Muscle of arm (tissue), 12 donors: Measurements from ENCODE around the gene DOCK9. TPM values are rescaled to one million over a fixed set of nuclear protein-coding genes. Genes with fewer than 3 reads are reported as not detected.

Source experiments
- DNase-seq: peaks from one replicate; pipeline ENCODE4 v3.0.0-alpha.2; 2013
- polyA plus RNA-seq, 12 donors: library from polyadenylated mRNA; unstranded; fragments of 120-200 nt; gene quantifications; one replicate each; pipeline ENCODE4 v1.2.1, GENCODE V29; 2013; ENCODE audit not compliant: insufficient read length in 12 of 12

DOCK9 gene
- polyA plus RNA-seq, 12 donors, result 82.7 to 152 (median 108) TPM; not detected in 1

DNA sequence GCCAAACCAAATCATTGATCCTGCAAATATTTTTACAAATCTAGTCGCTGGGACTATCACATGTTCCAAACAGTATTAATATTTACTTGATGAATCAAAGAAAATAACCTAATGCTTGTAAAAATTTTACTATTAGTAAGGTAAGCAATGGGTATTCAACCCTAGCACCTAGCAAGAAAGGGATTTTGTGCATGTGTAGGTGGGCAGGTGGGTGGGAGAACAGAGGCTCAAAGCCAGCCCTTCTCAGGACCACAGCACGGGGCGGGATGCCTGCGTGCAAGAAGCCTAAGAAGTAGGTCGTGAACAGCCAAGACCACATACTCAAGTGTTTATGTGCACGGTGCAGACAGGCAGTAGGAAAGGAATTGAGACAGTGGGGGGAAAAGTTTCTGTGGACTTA, 26.6 kb downstream of the DOCK9 start:
- DNase-seq, result no peak

DNA sequence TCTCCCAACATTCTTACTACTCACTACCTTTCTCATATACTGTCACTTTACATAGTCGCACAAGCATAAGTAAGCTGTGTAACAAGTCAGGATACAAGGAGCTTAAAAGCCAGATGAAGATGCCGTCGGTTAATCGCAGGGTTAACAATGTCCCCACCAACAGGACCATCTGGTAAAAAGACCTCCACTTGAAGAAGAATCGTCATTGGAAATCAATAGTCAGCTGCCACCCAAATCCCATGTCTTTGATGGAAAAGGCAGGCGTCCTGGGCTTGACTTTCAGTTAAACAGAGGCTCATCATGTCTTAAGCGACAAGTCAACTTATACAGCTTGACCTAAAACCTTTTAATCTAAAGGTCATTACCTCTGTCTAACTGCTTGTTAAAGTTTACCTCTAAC, 27.2 kb downstream of the DOCK9 start:
- DNase-seq, result no peak

DNA sequence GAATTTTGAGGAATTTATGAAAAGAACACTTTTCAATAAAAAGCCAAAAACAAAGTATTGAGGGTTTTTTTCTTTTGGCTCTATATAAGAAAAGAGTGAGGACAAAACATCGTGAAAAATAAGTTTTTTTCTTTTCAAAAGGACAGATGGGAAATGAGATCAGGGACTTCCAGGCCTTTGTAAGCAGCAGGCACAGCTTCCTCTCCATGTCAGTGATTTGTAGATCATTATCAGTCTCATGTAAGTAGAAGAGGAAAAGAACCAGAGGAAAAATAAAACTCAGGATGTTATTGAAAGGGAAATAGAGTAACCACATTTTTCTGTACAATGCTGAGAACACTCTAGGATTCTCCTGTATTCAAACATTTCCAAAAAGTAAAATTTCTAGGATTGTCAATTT, 29.9 kb downstream of the DOCK9 start:
- DNase-seq, result no peak

DNA sequence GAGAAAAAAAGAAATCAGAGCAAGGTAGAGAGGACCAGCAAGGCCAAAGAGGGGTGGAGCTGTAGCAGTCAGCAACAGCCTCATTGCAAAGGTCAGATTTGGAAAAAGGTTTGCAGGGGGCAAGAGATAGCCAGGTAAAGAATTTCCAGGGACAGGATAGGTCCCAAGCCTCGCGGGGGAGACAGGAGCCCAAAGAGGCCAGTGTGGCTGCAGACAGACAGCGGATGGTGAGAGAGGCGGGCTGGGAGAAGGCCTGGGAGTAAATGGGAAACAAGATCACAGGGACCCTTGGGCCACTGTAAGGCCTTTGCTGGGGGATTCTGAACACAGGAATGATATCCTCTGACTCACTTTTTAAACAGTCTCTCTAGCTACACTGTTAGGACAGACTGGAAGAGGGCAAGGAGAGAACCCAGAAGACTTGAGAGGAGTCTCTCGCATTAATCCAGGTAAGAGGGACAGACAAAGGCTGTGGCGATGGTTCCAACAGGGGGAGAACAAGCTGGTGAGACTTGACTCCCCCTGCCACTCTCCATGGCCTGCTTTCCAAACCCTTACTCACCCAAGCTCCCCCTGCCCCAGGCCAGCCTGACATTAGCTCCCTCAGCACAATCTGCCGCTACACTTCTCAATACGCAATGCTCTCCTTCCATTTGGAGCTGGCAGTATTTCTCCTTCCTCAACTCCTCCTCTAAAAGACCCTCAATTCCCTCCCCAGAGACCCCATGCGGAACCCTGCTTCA, 31.8 kb downstream of the DOCK9 start:
- no peak for DNase-seq

DNA sequence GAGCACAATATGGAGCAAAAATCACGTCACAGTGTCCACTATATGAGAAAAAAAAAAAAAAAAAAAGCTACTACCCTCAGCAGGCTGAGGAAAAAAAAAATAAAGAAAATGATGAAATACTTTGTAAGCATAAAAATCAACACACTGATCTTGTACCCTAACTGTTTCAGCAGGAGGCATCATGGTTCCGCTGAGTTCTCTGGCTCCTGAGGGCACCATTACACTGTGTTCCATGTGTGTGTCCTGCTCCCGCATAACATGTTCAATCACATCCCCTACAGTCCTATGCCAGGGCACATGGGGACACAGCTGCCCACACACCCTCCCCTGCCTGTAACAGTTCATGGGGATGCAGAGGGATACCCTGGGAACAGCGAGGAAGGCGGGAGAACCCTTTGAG, 33.5 kb downstream of the DOCK9 start:
- no peak for DNase-seq

DNA sequence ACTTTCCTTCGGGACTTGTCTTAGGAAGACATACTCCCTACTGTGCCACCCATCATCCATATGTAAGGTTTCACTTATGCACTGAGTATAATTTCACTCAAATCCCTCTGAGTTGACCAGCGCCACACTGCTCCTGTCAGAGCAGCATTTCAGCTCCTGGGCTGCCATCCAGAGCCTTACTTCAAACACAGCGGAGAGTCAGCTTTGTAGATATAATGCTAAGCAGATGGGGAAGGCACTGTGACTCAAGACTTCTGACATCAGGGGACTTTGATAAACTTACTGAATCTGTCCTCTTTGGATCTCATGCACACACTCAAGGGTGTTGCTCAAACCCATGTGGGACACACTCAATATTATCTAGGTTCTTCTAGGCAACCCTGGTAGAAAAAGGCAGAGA, 34.9 kb downstream of the DOCK9 start:
- DNase-seq, result no peak

DNA sequence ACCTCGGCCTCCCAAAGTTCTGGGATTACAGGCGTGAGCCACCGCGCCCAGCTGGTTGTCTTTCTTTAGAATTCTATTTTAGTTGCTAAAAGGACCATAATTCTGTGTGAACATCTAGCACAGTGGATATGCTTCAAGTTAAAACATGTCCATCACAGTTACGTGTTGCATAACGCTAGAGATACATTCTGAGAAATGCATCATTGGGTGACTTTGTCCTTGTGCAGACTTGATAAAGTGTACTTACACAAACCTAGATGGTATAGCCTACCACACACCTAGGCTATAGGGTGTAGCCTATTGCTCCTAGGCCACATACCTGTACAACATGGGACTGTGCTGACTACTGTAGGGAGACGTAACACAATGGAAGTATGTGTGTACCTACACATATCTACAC, 35.4 kb downstream of the DOCK9 start:
- no peak for DNase-seq

DNA sequence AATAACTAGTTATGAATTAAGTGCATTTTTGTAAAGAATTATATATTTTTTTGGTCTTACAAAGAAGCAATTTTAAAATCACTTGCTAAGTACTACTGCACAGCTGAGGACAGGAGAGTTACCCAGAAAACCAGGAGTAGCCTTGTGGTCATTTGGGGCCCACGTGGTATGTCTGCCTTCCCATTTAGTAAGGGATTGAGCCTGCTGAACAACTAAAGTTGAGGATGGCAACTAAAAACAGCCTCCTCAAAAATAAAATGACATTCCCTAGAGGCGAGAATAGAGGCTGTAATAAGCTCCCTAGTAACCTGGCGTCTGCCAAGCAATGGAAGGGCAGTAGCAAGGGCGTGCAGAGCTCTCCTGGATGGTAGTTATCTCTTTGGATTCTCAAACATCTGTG, 36.3 kb downstream of the DOCK9 start:
- no peak for DNase-seq

DNA sequence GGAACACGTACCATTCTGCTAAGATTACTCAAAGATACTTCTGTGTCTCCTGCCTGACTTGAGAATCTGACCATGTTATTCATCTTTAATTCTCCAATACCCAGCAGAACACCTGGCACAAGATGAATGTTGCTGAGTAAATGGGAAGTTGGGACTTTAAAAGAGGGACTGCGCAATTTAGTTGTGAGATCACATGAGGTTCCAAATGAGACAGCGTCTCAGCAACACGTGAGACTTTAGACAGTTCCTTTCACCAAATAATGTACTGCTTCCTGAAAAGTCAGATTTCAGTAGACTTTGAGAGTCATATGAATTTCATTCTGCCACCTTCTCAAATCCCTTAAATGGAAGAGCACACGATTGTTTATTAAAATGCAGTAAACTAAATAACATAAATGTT, 36.7 kb downstream of the DOCK9 start:
- DNase-seq, result no peak

DNA sequence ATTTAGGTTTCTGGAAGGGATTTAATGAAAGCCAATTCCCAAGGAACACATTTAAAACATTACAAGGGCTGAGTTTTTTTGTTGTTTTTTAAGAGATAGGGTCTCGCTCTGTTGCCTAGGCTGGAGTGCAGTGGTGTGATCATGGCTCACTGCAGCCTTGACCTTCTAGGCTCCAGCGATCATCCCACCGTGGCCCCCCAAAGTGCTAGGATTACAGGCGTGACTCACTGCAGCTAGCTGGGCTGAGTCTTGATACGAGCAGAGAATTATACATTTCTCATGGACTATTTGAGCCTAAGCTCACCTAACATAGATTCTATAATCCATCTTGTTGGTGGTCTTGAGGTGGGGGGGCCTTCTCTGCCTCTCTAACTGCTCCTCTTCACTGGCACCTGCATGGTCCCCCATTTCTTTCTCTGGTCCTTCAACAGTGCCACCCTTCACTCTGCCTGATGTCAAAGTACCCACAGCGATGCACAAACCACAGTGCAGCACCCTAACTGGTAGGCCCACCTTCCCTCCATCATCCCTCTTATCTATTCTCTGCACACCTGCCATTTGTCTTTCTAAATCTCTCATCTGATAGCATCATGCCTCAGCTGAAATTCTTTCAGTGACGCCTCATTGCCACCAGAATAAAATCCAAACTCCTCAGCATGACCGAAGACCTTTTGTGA, 37.4 kb downstream of the DOCK9 start:
- DNase-seq, result no peak

DNA sequence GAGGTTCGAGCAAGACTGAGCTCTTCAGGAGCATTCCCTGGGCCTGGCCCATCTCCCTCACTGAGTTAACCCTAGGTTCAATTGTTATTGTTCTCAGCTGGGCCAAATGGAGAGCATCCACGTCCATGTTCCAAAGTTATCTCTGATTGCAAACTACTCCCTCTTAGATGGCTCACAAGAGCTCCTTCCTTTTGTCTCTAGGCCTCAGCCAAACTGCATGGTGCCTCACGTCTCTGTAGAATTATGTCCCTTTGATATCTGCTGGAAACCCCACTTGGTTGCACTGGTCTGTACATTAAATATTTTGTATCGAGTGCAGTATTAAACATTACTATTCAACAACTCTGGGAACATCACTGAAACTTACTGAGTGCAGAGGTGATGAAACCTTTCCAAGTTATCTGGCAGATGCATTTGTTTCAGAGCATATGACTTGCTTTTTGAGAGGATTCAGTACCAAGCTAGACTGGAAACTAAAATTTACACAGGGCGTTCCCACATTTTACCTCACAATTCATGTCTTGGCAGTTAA, 38.1 kb downstream of the DOCK9 start:
- DNase-seq, result peak; percentile 83

DNA sequence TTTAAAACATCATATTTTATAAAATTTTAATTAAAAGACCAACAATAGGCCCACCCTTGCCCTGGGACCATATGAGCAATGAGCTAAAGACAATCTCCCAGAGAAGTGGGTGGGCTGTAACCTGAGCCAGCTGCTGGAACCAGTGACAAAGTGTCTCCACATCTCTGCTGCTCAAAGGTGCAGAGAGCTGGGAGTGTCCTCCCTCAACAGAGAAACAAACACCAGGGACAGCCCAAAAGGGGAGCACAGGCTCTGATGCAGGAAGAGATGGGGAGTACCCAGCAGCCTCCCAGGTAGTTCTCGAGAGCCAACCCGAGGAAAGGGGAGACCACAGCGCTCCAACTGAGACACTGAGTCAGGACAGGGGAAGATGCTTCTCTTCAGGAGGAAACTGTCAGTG, 39.1 kb downstream of the DOCK9 start:
- DNase-seq, result no peak

DNA sequence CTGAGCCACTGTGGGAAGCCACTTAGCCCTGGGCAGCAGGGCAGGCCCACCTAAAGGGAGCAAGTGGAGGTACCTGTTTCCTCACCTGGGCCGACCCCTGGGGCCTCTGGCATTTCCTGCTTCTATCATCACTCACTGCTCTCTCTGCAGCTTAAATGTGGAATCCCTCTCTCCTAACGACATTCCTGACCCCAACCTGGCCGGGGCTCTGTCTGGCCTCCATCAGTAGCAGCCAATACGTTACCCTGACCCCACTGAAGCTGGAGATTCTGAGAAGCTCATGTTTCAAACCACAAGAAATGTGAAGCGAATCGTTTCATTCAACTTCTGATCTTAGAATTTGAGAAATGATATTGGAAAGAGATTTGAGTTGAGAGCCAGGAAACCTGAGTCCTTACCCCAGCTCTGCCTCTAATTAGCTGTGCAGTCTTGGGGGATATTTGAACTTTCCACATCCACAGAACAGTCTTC, 39.9 kb downstream of the DOCK9 start:
- no peak for DNase-seq

DNA sequence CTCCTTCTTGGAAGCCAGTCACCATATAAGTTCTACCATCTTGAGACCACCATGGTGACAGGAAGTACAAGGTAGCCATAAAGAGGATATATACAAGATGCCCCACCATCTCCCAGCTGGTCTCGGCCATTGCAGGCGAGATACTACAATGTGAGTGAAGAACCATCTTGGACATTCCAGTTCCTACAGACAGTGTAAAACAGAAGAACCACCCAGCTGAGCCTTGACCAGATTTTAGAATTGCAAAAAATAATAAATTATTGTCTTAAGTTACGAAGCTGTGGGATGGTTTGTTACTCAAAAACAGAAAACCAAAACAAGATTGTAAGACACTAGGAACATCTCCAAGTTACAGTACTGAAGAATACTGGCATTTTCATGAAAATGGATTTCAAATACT, 43.6 kb downstream of the DOCK9 start:
- no peak for DNase-seq

DNA sequence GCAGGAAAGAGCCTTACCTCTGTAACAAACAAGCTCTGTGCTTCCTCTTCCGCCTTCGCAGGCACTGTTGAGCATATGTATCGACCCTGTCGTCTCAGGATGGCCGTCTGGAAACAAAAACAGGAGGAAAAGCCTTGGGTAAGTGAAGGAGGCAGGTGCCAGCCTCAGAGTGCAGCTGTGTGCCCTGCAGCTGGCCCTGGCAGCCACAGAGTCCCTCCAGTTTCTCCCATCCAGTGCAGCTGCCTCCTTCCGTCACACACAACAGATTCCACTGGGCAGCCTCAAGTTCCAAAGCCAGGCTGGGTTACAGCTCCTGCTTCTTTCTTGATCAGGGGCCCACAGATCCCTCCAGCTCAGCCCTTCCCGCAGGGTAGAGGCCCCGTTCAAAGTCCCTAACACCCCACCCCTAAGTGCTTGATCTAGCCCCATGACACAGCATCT, 47.7 kb downstream of the DOCK9 start:
- DNase-seq, result peak; percentile 69

DNA sequence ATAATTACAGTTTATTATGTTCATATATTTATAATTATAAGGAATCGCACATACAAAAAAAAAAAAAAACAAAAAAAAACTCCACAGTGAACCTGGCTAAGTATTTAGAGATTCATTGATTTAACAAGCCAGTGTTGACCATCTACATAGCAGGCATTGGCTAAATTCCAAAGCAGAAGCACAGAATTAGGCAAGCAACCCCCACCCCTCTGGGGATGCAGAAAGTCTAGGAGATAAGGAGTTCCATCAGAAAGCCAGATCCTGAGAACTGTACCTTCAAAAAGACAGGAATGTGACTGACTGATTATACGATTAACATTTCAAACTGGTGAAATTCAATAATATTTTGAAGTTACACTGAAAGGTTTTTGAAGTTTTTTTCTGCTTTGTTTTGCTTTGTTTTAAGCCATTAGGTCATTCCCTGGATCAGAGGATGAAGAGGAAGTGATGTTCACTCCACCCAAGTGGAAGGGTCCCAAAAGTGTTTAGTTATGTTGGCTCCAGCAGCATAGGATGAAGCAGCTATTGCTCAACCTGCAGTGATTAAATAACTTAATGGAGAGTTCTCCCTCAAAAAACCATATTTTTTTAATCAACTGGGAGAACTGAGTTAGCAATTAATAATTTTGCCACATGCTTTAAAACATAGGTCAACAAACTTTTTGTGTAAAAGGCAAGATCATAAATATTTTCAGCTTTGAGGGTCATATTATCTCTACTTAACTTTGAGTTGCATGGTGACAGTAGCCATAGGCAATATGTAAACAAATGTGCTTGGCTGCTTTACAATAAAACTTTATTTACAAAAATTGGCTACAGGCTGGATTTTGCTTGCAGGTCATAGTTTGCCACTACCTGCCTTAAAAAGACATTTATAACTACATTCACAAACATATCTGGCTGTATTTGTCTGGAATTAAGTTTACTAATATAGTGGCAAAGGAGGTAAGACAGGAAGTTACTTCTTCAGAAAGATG, 49.6 kb downstream of the DOCK9 start:
- peak; percentile 84 for DNase-seq

DNA sequence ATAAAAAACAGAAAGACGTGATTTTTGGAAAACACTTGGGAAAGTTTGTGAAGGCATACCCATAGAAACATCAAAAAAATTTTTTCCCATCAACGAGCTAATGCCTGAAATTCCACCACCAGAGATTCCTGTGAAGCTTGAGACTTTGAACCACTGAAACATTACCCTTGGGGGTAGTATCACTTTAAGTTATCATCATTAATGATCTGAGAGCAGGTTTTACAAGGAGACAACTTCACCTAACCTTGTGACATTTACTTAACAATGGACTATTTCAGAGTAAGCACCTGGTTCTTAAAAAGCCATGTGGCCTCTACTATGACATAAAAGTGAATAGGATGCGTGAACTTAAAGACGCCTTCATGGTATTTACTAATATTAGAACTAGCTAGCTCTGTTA, 51.9 kb downstream of the DOCK9 start:
- DNase-seq, result no peak

DNA sequence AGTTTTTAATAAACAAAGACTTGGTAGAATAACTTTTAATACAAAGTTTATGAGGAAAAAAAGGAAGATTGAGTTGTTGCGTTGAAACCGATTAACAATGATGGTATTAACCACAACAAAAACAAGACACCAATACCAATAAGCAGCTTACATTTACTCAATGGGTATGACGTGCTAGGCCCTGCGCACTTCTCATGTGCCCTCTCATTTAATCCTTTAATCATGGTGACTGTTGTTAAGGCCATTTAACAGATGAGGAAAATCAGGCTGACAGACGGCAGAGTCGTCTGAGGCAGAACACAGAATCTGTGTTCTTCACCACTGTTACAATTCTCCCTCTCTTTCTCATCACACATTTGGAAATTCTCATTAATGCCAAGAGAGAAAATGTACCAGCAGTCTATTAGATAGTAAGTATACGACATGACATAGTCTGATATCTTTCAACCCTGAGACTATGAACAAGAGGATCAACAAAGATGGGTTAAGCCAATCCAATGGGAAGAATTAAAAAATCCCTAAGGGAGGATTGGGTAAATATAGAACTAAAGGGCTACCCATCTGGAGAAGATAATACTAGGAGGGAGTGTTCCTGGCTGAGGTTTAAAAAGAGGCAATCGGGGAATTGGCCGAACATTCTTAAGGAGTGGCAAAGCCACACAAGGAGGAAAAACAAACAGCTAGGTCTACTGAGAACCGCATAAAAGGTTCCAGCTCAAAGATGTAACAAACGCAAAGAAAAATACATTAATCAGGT, 54.0 kb downstream of the DOCK9 start:
- no peak for DNase-seq

DNA sequence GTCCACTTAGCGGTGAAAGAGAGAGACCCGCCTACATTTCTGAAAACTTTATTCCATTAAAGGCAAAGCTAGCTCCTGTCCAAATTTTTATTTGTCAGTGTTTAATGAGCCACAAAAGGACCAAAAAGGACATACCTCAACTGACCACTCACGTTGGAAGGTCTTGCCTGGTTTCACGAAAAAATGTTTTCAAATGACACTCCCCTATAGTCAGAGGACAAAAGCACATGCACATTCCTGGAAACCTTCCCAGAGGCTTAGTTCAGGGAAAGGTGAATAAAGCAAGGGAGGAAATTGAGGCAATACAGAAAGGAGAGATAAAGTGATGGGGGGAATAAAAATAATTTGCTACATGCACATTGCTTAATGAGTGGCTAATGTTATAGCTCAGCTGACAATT, 55.6 kb downstream of the DOCK9 start:
- DNase-seq, result no peak

DNA sequence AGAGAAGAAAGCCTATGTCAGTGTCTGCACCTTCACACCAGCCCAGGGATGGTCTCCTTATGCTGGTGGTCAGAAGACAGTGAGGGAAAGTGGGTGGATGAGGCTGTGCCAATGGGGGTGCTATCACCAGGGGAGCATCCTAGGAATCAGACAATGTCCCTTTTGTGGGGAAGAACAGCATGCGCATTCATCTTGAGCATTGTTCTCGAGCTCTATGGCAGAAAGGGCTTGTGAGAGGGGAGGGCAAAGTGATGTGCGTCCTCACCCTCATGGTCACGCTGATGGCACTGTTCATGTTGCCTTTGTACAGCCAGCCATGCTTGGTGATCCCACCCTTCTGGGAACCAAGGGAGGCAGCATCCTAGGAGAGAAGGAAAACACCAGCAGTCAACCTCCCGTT, 56.1 kb downstream of the DOCK9 start:
- no peak for DNase-seq

DNA sequence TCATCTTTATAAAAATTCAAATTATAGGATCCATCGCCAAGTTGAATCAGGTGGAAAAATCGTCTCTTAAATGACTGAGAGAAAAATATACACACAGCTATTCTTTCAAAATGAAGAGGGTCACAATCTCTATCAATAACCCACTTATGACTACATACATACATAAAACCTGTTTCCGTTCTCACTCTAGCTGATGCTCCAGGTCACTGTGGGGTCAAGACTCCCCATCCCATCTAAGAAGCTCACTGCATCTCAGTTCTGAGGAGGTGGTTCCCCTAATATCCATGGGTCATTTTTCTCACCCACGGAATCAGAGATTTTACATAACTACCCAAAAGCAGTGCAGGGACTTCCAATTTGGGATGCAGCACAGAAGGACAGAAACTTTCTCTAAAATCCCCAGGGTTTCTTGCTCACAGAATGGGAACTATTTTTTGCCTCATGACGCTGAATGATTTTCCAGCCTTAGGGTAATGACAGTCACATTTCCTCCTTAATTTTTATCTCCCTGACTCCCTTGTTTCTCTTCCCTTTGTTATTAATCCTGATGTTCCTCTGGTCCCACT, 56.8 kb downstream of the DOCK9 start:
- DNase-seq, result no peak
